Duodenal mucosa (tissue), 2 donors: ENCODE measurements around the gene SCIMP.
"Not testable (repeated sequence)": the region's sequence is repeated elsewhere in the genome, so short reads cannot be mapped to it uniquely, and the experiment has no call there.

Experiments used
- H3K27ac ChIP-seq: one replicate; pipeline ENCODE4 v1.7.0; 2013; ENCODE audit warnings: low read depth, low read length
- H3K27me3 ChIP-seq, 2 donors: one replicate each; pipeline ENCODE4 v1.7.0; 2013; ENCODE audit warnings: low read length in 2 of 2, control low read depth in 1 of 2; ENCODE audit not compliant: insufficient read depth in 2 of 2, control insufficient read depth in 1 of 2
- H3K36me3 ChIP-seq, 2 donors: one replicate each; pipeline ENCODE4 v1.7.0; 2013; ENCODE audit warnings: low read length in 2 of 2, control low read depth in 1 of 2; ENCODE audit not compliant: insufficient read depth in 2 of 2, control insufficient read depth in 1 of 2
- H3K4me1 ChIP-seq, 2 donors: one replicate each; pipeline ENCODE4 v1.7.0; 2013; ENCODE audit warnings: low read length in 2 of 2, control low read depth in 1 of 2; ENCODE audit not compliant: insufficient read depth in 2 of 2, control insufficient read depth in 1 of 2
- H3K4me3 ChIP-seq, 2 donors: one replicate each; pipeline ENCODE4 v1.7.0; 2013; ENCODE audit warnings: low read length in 2 of 2, low read depth in 1 of 2
- H3K9ac ChIP-seq, 2 donors: one replicate each; pipeline ENCODE4 v1.7.0; 2013; ENCODE audit warnings: low read length in 2 of 2, low read depth in 1 of 2
- H3K9me3 ChIP-seq, 2 donors: one replicate each; pipeline ENCODE4 v1.7.0; 2013; ENCODE audit warnings: low read length in 2 of 2, control low read depth in 1 of 2; ENCODE audit not compliant: control insufficient read depth in 1 of 2

SCIMP gene

GRCh38 chr17:5217562-5217961, 17.1 kb downstream of the SCIMP start:
- H3K27ac ChIP-seq, H3K36me3 ChIP-seq, H3K9ac ChIP-seq, H3K27me3 ChIP-seq, H3K9me3 ChIP-seq, H3K4me1 ChIP-seq, H3K4me3 ChIP-seq: not testable (repeated sequence)

GRCh38 chr17:5211458-5211857, 23.2 kb downstream of the SCIMP start:
- H3K27me3 ChIP-seq = no peaks in the 10 kb centered on the region
- H3K9ac ChIP-seq = no peak overlapping the region
- no peaks in the 10 kb centered on the region for H3K9me3 ChIP-seq
- H3K27ac ChIP-seq = no peak overlapping the region
- H3K4me1 ChIP-seq = no peaks in the 10 kb centered on the region
- H3K4me3 ChIP-seq = no peak overlapping the region
- peaks cover 0 to 10% of the 10 kb centered on the region in 2 donors for H3K36me3 ChIP-seq

- Histone ChIP-seq H3K36me3 (peaks cover 0 to 10% of the 10 kb centered on the region in 2 donors), H3K27ac (no peak overlapping the region)
Observed at GRCh38 chr17:5210614-5211252, 23.9 kb downstream of the SCIMP start.

GRCh38 chr17:5210091-5210490, 24.6 kb downstream of the SCIMP start:
- Histone ChIP-seq H3K27me3 (no peaks in the 10 kb centered on the region), H3K4me3 (no peak overlapping the region), H3K27ac (no peak overlapping the region), H3K36me3 (peaks cover 0 to 5% of the 10 kb centered on the region in 2 donors), H3K4me1 (no peaks in the 10 kb centered on the region), H3K9me3 (no peaks in the 10 kb centered on the region), H3K9ac (no peak overlapping the region)

More at GRCh38 chr17:5210614-5211252, 23.9 kb downstream of the SCIMP start:
- no peaks in the 10 kb centered on the region for H3K4me1 ChIP-seq
- no peak overlapping the region for H3K4me3 ChIP-seq
- no peaks in the 10 kb centered on the region for H3K27me3 ChIP-seq
- H3K9ac ChIP-seq = no peak overlapping the region
- no peaks in the 10 kb centered on the region for H3K9me3 ChIP-seq

- no peaks in the 10 kb centered on the region for H3K4me1 ChIP-seq
- H3K4me3 ChIP-seq = no peak overlapping the region
- no peaks in the 10 kb centered on the region for H3K27me3 ChIP-seq
- H3K36me3 ChIP-seq = peaks cover 0 to 5% of the 10 kb centered on the region in 2 donors
- no peak overlapping the region for H3K9ac ChIP-seq
- no peaks in the 10 kb centered on the region for H3K9me3 ChIP-seq
- H3K27ac ChIP-seq = no peak overlapping the region
Observed at GRCh38 chr17:5209396-5209795, 25.3 kb downstream of the SCIMP start.

- Histone ChIP-seq H3K9me3 (no peaks in the 10 kb centered on the region), H3K27ac (no peak overlapping the region), H3K27me3 (no peaks in the 10 kb centered on the region), H3K9ac (no peak overlapping the region), H3K4me1 (no peaks in the 10 kb centered on the region), H3K36me3 (no peaks in the 10 kb centered on the region), H3K4me3 (no peak overlapping the region)
Observed at GRCh38 chr17:5203908-5204294, 30.8 kb downstream of the SCIMP start.

GRCh38 chr17:5203178-5203907, 31.3 kb downstream of the SCIMP start:
- no peaks in the 10 kb centered on the region for H3K9me3 ChIP-seq
- H3K27me3 ChIP-seq = no peaks in the 10 kb centered on the region
- H3K27ac ChIP-seq = no peak overlapping the region
- no peak overlapping the region for H3K4me3 ChIP-seq
- H3K9ac ChIP-seq = no peak overlapping the region
- H3K4me1 ChIP-seq = no peaks in the 10 kb centered on the region
- no peaks in the 10 kb centered on the region for H3K36me3 ChIP-seq

- Histone ChIP-seq H3K36me3 (no peaks in the 10 kb centered on the region), H3K27me3 (no peaks in the 10 kb centered on the region), H3K4me1 (no peaks in the 10 kb centered on the region), H3K9me3 (no peaks in the 10 kb centered on the region), H3K27ac (no peak overlapping the region), H3K4me3 (no peak overlapping the region), H3K9ac (no peak overlapping the region)
Observed at GRCh38 chr17:5201011-5201410, 33.6 kb downstream of the SCIMP start.

GRCh38 chr17:5200360-5200759, 34.3 kb downstream of the SCIMP start:
- H3K27ac ChIP-seq = no peak overlapping the region
- no peak overlapping the region for H3K9ac ChIP-seq
- no peak overlapping the region for H3K4me3 ChIP-seq
- no peaks in the 10 kb centered on the region for H3K4me1 ChIP-seq
- no peaks in the 10 kb centered on the region for H3K36me3 ChIP-seq
- H3K27me3 ChIP-seq = no peaks in the 10 kb centered on the region
- H3K9me3 ChIP-seq = no peaks in the 10 kb centered on the region

- no peaks in the 10 kb centered on the region for H3K9me3 ChIP-seq
- no peaks in the 10 kb centered on the region for H3K27me3 ChIP-seq
- no peak overlapping the region for H3K27ac ChIP-seq
- H3K4me1 ChIP-seq = no peaks in the 10 kb centered on the region
- H3K4me3 ChIP-seq = no peak overlapping the region
- H3K36me3 ChIP-seq = no peaks in the 10 kb centered on the region
- H3K9ac ChIP-seq = no peak overlapping the region
Observed at GRCh38 chr17:5198472-5198871, 36.2 kb downstream of the SCIMP start.
